Gastroesophageal sphincter (tissue), 4 donors: ENCODE measurements around the gene KLHL30. TPM values are rescaled to one million over a fixed set of nuclear protein-coding genes. Genes with fewer than 3 reads are reported as not detected.

Experiments
- ATAC-seq: fragments of 150-250 bp; one replicate; pipeline ENCODE4 v1.9.1; 2016; ENCODE audit warnings: mild to moderate bottlenecking, moderate library complexity
- H3K27ac ChIP-seq, 4 donors: fragments of 200-600 bp; sonication (generic) in 3 of 4; 1 replicate in 3 of 4; 2 replicates in 1 of 4; pipeline ENCODE4 v1.5.1; 2016 to 2019
- H3K27me3 ChIP-seq: fragments of 200-600 bp; sonication (generic); one replicate; pipeline ENCODE4 v1.5.1; 2019
- H3K36me3 ChIP-seq, 2 donors: fragments of 200-600 bp; sonication (generic); one replicate each; pipeline ENCODE4 v1.5.1; 2019; ENCODE audit warnings: control low read depth in 1 of 2
- H3K4me1 ChIP-seq, 3 donors: fragments of 200-600 bp; sonication (generic); 1 replicate in 2 of 3; 2 replicates in 1 of 3; pipeline ENCODE4 v1.5.1; 2016 to 2019; ENCODE audit warnings: control low read depth in 2 of 3
- H3K4me3 ChIP-seq, 2 donors: fragments of 200-600 bp; sonication (generic); one replicate each; pipeline ENCODE4 v1.5.1; 2019; ENCODE audit warnings: mild to moderate bottlenecking in 1 of 2, moderate library complexity in 1 of 2
- H3K9me3 ChIP-seq, 3 donors: fragments of 200-600 bp; sonication (generic); one replicate each; pipeline ENCODE4 v1.5.1; 2017 to 2019; ENCODE audit warnings: control low read depth in 2 of 3
- EP300 ChIP-seq: sonication (generic); formaldehyde crosslinking; IDR thresholded peaks from one replicate; pipeline ENCODE4 v1.6.1; 2017; ENCODE audit warnings: antibody characterized with exemption, mild to moderate bottlenecking
- POLR2A ChIP-seq, 2 donors: fragments of 450-650 bp; IDR thresholded peaks; one replicate each; pipeline ENCODE4 v1.6.1; 2017; ENCODE audit warnings: antibody characterized with exemption in 2 of 2, mild to moderate bottlenecking in 2 of 2, moderate library complexity in 1 of 2
- POLR2AphosphoS5 ChIP-seq: sonication (generic); formaldehyde crosslinking; IDR thresholded peaks from one replicate; pipeline ENCODE4 v1.6.1; 2017; ENCODE audit warnings: antibody characterized with exemption
- WGBS, 2 donors: methylation state at CpG; one replicate each; pipeline ENCODE4 v1.1.5; 2018; ENCODE audit warnings: low coverage in 1 of 2; 5-methylcytosine and 5-hydroxymethylcytosine counted together
- total RNA-seq, 4 donors: library from RNA; depleted of rRNA; stranded (reverse); fragments of >200 nt; gene quantifications; one replicate each; pipeline ENCODE4 v1.1.0, GENCODE V29; 2016
- TF ChIP-seq, protein P1 (sequence below), 4 experiments: fragments of 200-600 bp in 2 of 4; fragments of 450-650 bp in 2 of 4; sonication (generic) in 1 of 4; IDR thresholded peaks; one replicate each; pipeline ENCODE4 v1.5.1; 2017 to 2019; ENCODE audit warnings: antibody characterized with exemption in 4 of 4, mild to moderate bottlenecking in 2 of 4, moderate library complexity in 2 of 4

The KLHL30 gene
- total RNA-seq, 4 donors from 2014 or later = 1.3 to 8.1 (median 3.7) TPM

DNA sequence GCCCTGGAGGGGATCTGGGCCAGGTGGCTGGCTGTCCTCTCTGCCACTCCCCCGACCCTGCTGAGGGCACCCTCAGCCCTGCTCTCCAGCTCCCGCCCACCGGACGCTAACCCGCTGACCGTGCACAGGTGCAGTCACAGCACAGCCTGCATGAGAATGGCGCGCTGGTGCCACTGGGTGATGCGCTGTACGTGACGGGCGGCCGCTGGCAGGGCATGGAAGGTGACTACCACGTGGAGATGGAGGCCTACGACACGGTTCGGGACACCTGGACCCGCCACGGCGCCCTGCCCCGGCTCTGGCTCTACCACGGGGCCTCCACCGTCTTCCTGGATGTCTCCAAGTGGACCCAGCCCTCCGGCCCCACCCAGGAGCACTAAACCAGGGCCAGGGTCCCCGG lies 12.2 kb downstream of the KLHL30 start:
- Histone ChIP-seq H3K36me3 (no peaks in the 10 kb centered on the region), H3K27me3 (no peaks in the 10 kb centered on the region), H3K4me1 (peaks cover 0 to 6% (median 0%) of the 10 kb centered on the region in 3 donors), H3K27ac (no peak overlapping the region), H3K4me3 (no peak overlapping the region), H3K9me3 (no peaks in the 10 kb centered on the region)
- TF ChIP-seq, protein P1, sequence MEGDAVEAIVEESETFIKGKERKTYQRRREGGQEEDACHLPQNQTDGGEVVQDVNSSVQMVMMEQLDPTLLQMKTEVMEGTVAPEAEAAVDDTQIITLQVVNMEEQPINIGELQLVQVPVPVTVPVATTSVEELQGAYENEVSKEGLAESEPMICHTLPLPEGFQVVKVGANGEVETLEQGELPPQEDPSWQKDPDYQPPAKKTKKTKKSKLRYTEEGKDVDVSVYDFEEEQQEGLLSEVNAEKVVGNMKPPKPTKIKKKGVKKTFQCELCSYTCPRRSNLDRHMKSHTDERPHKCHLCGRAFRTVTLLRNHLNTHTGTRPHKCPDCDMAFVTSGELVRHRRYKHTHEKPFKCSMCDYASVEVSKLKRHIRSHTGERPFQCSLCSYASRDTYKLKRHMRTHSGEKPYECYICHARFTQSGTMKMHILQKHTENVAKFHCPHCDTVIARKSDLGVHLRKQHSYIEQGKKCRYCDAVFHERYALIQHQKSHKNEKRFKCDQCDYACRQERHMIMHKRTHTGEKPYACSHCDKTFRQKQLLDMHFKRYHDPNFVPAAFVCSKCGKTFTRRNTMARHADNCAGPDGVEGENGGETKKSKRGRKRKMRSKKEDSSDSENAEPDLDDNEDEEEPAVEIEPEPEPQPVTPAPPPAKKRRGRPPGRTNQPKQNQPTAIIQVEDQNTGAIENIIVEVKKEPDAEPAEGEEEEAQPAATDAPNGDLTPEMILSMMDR (IDR thresholded peaks at IDR 0.05) = no peak
- TF ChIP-seq POLR2AphosphoS5 = no peak
- TF ChIP-seq EP300 = no peak
- no peak for TF ChIP-seq POLR2A (IDR thresholded peaks at IDR 0.05)
- ATAC-seq = no peak
- WGBS, 2 donors = 82% methylated on average over 2 of the region's 25 CpGs; no CpG with 5 or more reads in 1 of the 2 donors

DNA sequence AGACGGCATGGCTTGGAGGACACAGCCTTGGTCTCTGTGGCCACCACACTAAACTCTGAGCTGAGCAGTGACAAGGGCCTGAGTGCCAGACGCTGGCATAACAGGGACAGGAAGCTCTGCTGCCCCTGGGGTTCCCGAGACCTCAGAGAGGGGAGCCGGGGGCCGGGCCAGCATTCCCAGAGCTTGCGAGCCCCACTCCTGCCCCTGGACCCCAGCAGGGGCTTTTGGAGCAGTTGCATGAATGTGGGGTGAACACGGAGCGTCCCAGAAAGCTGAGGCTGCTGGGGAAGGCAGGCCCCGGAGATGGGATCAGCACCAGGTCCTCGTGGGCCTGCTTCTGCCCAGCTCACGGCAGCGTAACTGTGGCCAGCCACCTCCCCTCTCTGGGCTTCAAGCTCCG lies 12.7 kb downstream of the KLHL30 start:
- no peak overlapping the region for H3K27ac ChIP-seq
- ATAC-seq = no peak
- H3K4me3 ChIP-seq = no peak overlapping the region

DNA sequence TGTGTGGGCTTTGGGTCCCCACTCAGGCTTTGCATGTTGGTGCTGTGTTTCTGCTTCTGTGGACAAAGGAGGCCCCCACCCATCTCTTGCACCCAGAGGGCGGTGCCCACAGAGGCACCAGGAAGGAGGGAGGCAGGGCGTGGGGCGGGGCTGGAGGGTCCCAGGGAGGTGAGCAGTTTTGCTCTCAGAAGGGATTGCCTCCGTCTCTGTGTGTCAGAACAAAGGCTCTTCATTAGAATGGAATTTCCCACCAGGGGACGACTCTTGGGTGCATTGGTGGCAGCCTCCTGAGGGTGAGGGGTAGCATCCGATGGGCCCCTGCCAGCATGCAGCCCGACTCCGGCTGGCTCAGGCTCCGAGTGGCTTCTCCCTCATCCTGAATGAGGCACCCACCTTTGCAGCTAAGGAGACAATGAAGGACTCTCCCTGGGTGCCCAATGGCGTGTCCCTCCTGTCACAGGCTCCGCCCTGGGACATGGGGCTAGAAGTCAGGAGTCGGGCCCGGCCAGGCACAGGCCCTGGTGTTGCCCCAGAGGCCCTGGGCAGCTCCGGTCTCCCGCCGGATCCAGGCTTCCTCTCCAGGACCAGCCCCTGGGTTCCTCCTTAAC lies 13.3 kb downstream of the KLHL30 start:
- no peak for TF ChIP-seq POLR2A (IDR thresholded peaks at IDR 0.05)
- TF ChIP-seq, protein P1 (IDR thresholded peaks at IDR 0.05) = no peak
- TF ChIP-seq POLR2AphosphoS5 = no peak
- no peak for TF ChIP-seq EP300
- Histone ChIP-seq H3K27me3 (no peaks in the 10 kb centered on the region), H3K9me3 (no peaks in the 10 kb centered on the region), H3K27ac (no peak overlapping the region), H3K4me1 (peaks cover 0 to 6% (median 0%) of the 10 kb centered on the region in 3 donors), H3K36me3 (no peaks in the 10 kb centered on the region), H3K4me3 (no peak overlapping the region)
- no peak for ATAC-seq
- 100% methylated on average over 1 of the region's 16 CpGs; no CpG with 5 or more reads in 1 of the 2 donors for WGBS, 2 donors

More for the DNA sequence above, 12.7 kb downstream of the KLHL30 start:
- no peaks in the 10 kb centered on the region for H3K9me3 ChIP-seq
- no CpG with 5 or more reads among the region's 13 CpGs for WGBS, 2 donors
- TF ChIP-seq POLR2A (IDR thresholded peaks at IDR 0.05) (no peak), EP300 (no peak), POLR2AphosphoS5 (no peak)
- TF ChIP-seq, protein P1 (IDR thresholded peaks at IDR 0.05) = no peak
- H3K36me3 ChIP-seq = no peaks in the 10 kb centered on the region
- peaks cover 0 to 6% (median 0%) of the 10 kb centered on the region in 3 donors for H3K4me1 ChIP-seq
- no peaks in the 10 kb centered on the region for H3K27me3 ChIP-seq

DNA sequence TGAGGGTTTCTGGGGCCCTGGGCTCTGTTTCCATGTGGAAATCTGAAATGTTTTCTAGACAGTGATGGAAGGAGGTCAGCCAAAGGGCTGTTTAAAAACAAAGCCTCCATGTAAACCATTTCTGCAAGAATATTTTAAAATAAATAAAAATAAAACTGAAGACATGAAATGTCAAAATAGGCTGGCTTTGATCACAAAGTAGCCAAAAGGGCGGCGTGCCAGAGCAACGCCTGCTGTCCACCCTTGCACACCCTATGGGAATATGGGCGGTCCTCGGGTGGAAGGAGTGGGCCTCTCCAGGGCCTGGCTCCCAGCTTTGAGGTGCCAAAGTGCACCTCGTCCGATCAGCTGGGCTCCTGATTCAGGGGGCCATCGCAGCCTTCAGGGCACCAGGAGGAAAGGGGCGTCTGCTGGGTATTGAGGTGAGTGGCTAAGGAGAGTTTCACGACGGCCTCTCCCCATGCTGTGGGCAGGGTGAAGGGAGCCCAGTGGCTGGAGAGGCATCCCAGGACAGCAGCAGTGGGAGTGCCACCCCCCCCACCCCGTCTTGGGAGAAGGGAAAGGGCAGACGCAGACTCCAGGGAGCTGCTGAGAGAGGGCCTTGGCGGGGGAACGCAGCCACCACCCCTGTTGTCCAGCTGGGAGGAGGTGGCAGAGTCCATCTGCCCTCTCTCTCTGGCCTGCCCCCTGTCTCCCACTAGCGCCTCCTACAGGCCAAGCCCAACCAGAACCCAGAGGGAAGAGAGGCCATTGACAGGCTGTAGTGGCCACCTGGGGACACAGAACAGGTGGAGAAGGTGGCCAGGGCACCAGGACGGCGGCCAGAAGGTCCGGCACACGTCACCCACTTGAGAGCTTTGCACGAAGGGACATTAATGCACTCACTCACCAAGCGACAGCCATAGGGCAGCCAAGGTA lies 14.6 kb downstream of the KLHL30 start:
- WGBS, 2 donors = 44 to 69% methylated on average over 3 to 11 of the region's 22 CpGs

More for the DNA sequence above, 14.6 kb downstream of the KLHL30 start:
- no peaks in the 10 kb centered on the region for H3K9me3 ChIP-seq
- H3K27me3 ChIP-seq = peaks cover 6% of the 10 kb centered on the region
- no peak for ATAC-seq
- no peak overlapping the region for H3K27ac ChIP-seq
- TF ChIP-seq EP300 (no peak), POLR2AphosphoS5 (no peak), POLR2A (IDR thresholded peaks at IDR 0.05) (no peak)
- TF ChIP-seq, protein P1 (IDR thresholded peaks at IDR 0.05) = no peak
- H3K4me1 ChIP-seq = peaks cover 0 to 9% (median 0%) of the 10 kb centered on the region in 3 donors
- H3K36me3 ChIP-seq = no peaks in the 10 kb centered on the region
- H3K4me3 ChIP-seq = no peak overlapping the region
